Loucy (cell line): ENCODE data around the gene IDH2.

Source experiments
- H2AFZ ChIP-seq: fragments of 200-600 bp; sonication (generic); 2 replicates; pipeline ENCODE4 v1.6.0; 2016; ENCODE audit warnings: antibody characterized with exemption, mild to moderate bottlenecking, low read length, moderate library complexity
- H3F3A ChIP-seq: fragments of 200-600 bp; 2 replicates; pipeline ENCODE4 v1.6.0; 2016; ENCODE audit warnings: antibody characterized with exemption, low read depth, mild to moderate bottlenecking
- H3K27me3 ChIP-seq: fragments of 200-600 bp; sonication (generic); 2 replicates; pipeline ENCODE4 v1.6.1; 2014; ENCODE audit warnings: low read length, mild to moderate bottlenecking; ENCODE audit not compliant: insufficient read depth, poor library complexity, severe bottlenecking
- H3K36me3 ChIP-seq: fragments of 200-600 bp; sonication (generic); 2 replicates; pipeline ENCODE4 v1.6.1; 2016; ENCODE audit warnings: low read length; ENCODE audit not compliant: insufficient read depth
- H3K4me1 ChIP-seq: fragments of 200-600 bp; sonication (generic); 2 replicates; pipeline ENCODE4 v1.5.1; 2014; ENCODE audit warnings: low read length, mild to moderate bottlenecking; ENCODE audit not compliant: insufficient read depth, poor library complexity, severe bottlenecking
- H3K4me2 ChIP-seq: fragments of 200-600 bp; sonication (generic); 2 replicates; pipeline ENCODE4 v1.6.0; 2014; ENCODE audit warnings: antibody characterized with exemption, low read length, low read depth, mild to moderate bottlenecking; ENCODE audit not compliant: poor library complexity, severe bottlenecking
- H3K4me3 ChIP-seq: fragments of 200-600 bp; sonication (generic); 2 replicates; pipeline ENCODE4 v1.5.1; 2014; ENCODE audit warnings: low read length, mild to moderate bottlenecking, mixed read lengths; ENCODE audit not compliant: poor library complexity, severe bottlenecking
- H3K79me2 ChIP-seq: fragments of 200-600 bp; sonication (generic); 2 replicates; pipeline ENCODE4 v1.6.1; 2014; ENCODE audit warnings: low read length; ENCODE audit not compliant: insufficient read depth
- H3K9ac ChIP-seq: fragments of 200-600 bp; sonication (generic); 2 replicates; pipeline ENCODE4 v1.6.0; 2014; ENCODE audit warnings: mild to moderate bottlenecking, low read depth, low read length, moderate library complexity; ENCODE audit not compliant: poor library complexity, severe bottlenecking
- H3K9me2 ChIP-seq: fragments of 200-600 bp; sonication (generic); replicated peaks from 2 replicates; pipeline ENCODE4 v1.6.1; 2016; ENCODE audit warnings: low read depth, low read length, mixed read lengths
- H3K9me3 ChIP-seq: fragments of 200-600 bp; sonication (generic); 2 replicates; pipeline ENCODE4 v1.6.1; 2014; ENCODE audit warnings: mild to moderate bottlenecking, antibody characterized with exemption, low read length, low read depth; ENCODE audit not compliant: insufficient read depth
- H4K20me1 ChIP-seq: fragments of 200-600 bp; sonication (generic); 2 replicates; pipeline ENCODE4 v1.6.0; 2014; ENCODE audit warnings: antibody characterized with exemption, low read length, mild to moderate bottlenecking; ENCODE audit not compliant: insufficient read depth, poor library complexity, severe bottlenecking
- EZH2phosphoT487 ChIP-seq: fragments of 200-600 bp; IDR thresholded peaks from 2 replicates; pipeline ENCODE4 v1.6.1; 2018; ENCODE audit warnings: antibody characterized with exemption, mild to moderate bottlenecking, moderate library complexity, borderline replicate concordance
- TF ChIP-seq, protein P1 (sequence below): fragments of 200-600 bp; sonication (generic); conservative IDR thresholded peaks from 2 replicates; pipeline ENCODE4 v1.5.1; 2014; ENCODE audit warnings: mild to moderate bottlenecking, antibody characterized with exemption, low read length

Gene IDH2

DNA sequence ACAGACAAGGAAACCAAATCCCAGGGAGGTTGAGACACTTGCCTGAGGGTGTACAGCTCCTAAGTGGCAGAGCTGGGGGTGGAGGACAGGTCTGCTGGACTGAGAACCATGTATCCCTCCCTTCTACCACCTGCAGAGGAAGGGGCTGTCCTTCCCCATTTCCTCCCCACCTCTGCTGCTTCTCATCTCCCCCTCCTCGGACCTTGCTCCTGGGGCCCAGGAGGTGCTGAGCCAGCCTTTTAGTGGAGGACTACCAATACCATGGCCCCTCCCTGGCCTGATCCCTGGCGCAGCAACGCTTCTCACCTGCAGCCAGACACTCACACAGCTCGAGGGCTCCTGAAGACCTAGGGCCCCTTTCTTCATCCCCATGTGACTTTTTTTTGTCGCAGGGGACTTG lies 50.4 kb downstream of the IDH2 start:
- Histone ChIP-seq H3K4me1 (peaks cover 12% of the 10 kb centered on the region), H3K9ac (no peak overlapping the region), H3K27me3 (no peaks in the 10 kb centered on the region), H3K9me2 (no peaks in the 10 kb centered on the region), H4K20me1 (no peaks in the 10 kb centered on the region), H3F3A (no peaks in the 10 kb centered on the region), H3K36me3 (no peaks in the 10 kb centered on the region), H3K79me2 (peaks cover 7% of the 10 kb centered on the region; the same call in 1 of the 2 replicates), H3K4me3 (no peak overlapping the region), H3K4me2 (no peak overlapping the region), H3K9me3 (no peaks in the 10 kb centered on the region), H2AFZ (no peak overlapping the region)
- TF ChIP-seq, protein P1, sequence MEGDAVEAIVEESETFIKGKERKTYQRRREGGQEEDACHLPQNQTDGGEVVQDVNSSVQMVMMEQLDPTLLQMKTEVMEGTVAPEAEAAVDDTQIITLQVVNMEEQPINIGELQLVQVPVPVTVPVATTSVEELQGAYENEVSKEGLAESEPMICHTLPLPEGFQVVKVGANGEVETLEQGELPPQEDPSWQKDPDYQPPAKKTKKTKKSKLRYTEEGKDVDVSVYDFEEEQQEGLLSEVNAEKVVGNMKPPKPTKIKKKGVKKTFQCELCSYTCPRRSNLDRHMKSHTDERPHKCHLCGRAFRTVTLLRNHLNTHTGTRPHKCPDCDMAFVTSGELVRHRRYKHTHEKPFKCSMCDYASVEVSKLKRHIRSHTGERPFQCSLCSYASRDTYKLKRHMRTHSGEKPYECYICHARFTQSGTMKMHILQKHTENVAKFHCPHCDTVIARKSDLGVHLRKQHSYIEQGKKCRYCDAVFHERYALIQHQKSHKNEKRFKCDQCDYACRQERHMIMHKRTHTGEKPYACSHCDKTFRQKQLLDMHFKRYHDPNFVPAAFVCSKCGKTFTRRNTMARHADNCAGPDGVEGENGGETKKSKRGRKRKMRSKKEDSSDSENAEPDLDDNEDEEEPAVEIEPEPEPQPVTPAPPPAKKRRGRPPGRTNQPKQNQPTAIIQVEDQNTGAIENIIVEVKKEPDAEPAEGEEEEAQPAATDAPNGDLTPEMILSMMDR: no peak
- TF ChIP-seq EZH2phosphoT487: no peak

DNA sequence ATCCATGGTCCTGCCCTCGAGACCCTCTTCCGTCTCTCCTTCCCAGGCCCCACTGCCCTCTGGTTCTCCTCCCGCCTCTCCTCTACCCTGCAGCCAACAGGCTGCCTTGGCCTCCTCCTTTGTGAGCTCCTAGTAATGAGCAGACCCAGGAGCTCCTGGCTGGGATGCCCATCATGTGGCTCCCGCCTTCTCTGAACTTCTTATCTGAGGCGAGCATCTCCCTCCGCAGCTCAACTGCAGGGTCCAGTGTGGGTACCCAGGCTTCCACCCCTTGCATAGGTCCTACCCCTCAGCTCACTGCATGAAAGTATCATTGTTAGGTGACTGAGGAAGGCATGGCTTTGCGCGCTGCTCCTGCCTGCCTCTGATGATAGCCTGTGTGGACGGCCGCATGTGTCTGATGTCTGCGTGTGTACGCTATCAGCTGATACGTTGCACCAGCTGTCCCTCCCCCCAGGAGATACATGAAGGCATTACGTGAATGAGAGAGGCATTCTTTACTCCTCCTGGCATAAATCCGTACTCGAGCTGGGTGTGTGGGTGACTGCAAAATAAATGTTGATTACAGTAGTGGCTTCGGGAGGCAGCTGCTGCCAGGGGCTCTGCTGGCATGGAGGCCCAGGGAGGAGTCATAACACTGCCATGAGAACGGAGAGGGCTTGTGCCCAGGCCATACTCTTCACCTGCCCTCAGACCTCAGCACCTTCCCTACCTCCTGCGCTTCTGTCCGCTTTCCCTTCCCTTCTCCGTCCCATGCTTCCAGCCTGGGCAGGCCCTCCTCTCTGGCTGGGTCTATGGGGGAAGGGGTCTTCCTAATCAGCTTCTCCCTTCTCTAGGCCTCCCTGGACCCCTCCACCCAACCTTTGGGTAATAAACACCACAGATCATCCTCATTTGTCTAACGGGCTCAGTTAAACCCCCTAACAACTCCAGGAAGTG lies 52.3 kb downstream of the IDH2 start:
- no peaks in the 10 kb centered on the region for H3K9me2 ChIP-seq
- no peak overlapping the region for H3K4me3 ChIP-seq
- no peak overlapping the region for H3K4me2 ChIP-seq
- no peaks in the 10 kb centered on the region for H4K20me1 ChIP-seq
- TF ChIP-seq EZH2phosphoT487: no peak
- TF ChIP-seq, protein P1: no peak
- H3K36me3 ChIP-seq: no peaks in the 10 kb centered on the region
- no peaks in the 10 kb centered on the region for H3K9me3 ChIP-seq
- no peak overlapping the region for H3K9ac ChIP-seq
- no peak overlapping the region for H2AFZ ChIP-seq
- no peaks in the 10 kb centered on the region for H3F3A ChIP-seq
- peaks cover 7% of the 10 kb centered on the region; the same call in 1 of the 2 replicates for H3K79me2 ChIP-seq
- peaks cover 12% of the 10 kb centered on the region for H3K4me1 ChIP-seq
- H3K27me3 ChIP-seq: no peaks in the 10 kb centered on the region

DNA sequence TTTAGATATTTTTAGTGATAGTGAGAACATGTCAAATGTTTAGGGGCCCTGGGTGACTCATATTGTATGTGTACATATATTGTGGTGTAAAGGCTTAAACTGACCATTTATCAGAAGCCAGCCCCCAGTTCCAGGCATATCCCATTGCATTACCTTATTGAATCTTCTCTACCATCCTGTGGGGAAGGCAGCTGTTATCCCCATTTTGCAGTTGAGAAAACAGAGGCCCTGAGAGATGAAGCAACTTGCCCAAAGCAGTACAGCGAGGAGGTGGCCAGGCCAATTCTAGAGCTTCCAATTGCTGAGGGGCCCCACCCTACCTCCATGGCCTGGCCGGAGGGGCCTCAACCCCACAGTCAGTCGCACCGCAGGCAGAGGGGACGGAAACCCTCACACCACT lies 53.2 kb downstream of the IDH2 start:
- peaks cover 7% of the 10 kb centered on the region; the same call in 1 of the 2 replicates for H3K79me2 ChIP-seq

More for the DNA sequence above, 53.2 kb downstream of the IDH2 start:
- Histone ChIP-seq H3K9me3 (no peaks in the 10 kb centered on the region), H3F3A (no peaks in the 10 kb centered on the region), H2AFZ (no peak overlapping the region), H3K4me3 (no peak overlapping the region), H3K4me1 (peaks cover 4% of the 10 kb centered on the region), H3K27me3 (no peaks in the 10 kb centered on the region), H3K4me2 (no peak overlapping the region), H3K9ac (no peak overlapping the region), H3K36me3 (no peaks in the 10 kb centered on the region), H3K9me2 (no peaks in the 10 kb centered on the region), H4K20me1 (no peaks in the 10 kb centered on the region)
- TF ChIP-seq EZH2phosphoT487: no peak
- TF ChIP-seq, protein P1: no peak
